ENCODE data around the gene GALK2.
"Not testable (repeated sequence)": the region's sequence is repeated elsewhere in the genome, so short reads cannot be mapped to it uniquely, and the experiment has no call there.

Gene GALK2

DNA sequence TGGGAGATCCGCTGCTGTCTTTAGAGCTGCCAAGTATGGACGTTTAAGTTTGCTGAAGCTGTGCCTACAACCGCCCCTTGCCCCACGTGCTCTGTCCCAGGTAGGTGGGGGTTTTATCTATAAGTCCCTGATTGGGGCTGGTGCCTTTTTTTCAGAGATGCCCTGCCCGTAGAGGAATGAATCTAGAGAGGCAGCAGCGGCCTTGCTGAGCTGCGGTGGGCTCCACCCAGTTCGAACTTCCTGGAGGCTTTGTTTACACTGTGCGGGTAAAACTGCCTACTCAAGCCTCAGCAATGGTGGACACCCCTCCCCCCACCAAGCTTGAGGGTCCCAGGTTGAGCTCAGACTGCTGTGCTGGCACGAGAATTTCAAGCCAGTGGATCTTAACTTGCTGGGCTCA is 169.6 kb downstream of the GALK2 start:
- no peak for DNase-seq (ENCODE audit: low spot score)

- peak; percentile 12 for DNase-seq (ENCODE audit: low spot score)
Observed at GRCh38 chr15:49343546-49343945, 173.5 kb downstream of the GALK2 start.

DNA sequence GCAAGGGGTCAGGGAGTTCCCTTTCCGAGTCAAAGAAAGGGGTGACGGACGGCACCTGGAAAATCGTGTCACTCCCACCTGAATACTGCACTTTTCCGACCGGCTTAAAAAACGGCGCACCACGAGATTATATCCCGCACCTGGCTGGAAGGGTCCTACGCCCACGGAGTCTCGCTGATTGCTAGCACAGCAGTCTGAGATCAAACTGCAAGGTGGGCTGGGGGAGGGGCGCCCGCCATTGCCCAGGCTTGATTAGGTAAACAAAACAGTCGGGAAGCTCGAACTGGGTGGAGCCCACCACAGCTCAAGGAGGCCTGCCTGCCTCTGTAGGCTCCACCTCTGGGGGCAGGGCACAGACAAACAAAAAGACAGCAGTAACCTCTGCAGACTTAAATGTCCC is 184.4 kb downstream of the GALK2 start:
- DNase-seq (ENCODE audit: low spot score) = not testable (repeated sequence)

- no peak for DNase-seq (ENCODE audit: low spot score)
Observed at GRCh38 chr15:49361370-49361769, 191.3 kb downstream of the GALK2 start.

DNA sequence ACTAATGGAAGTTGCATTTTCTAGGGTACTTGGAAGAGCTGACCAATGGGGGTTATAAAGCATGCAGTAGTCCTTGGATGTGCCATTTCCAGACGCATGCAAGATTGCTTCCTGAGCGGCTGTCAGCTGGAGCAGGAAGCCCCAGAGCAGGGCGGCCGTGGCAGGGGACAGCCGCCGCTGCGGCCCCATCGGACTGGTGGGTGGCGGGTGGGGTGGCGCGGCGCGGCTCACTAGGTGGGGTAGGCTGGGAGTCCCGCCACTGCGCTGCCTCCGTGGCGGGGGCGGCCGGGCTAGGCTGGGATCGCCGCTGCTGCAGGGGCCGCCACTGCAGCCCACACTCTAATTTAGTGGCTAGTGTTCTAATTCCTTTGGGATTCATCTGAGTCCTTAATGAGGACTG is 196.4 kb downstream of the GALK2 start:
- no peak for DNase-seq (ENCODE audit: low spot score)

DNA sequence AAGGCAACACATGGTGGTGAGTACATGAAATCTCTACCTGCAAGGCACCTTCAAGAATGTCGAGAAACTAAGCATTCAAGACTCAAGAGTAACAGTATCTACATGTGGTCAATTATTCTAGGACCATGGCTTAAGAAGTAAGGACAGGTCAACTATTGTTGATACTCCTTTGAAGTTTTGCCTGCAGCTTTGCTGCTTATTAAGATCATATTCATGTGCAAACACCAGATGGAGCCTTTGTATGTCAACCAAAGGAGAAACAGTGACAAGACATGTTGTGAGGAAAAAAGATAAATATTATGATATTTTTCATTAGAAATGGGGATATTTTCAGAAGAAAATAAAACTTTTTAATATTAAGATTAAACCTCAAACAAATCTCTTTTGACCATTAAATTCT is 200.7 kb downstream of the GALK2 start:
- no peak for DNase-seq (ENCODE audit: low spot score)

GRCh38 chr15:49372366-49372765 is 202.3 kb downstream of the GALK2 start:
- no peak for DNase-seq (ENCODE audit: low spot score)

DNA sequence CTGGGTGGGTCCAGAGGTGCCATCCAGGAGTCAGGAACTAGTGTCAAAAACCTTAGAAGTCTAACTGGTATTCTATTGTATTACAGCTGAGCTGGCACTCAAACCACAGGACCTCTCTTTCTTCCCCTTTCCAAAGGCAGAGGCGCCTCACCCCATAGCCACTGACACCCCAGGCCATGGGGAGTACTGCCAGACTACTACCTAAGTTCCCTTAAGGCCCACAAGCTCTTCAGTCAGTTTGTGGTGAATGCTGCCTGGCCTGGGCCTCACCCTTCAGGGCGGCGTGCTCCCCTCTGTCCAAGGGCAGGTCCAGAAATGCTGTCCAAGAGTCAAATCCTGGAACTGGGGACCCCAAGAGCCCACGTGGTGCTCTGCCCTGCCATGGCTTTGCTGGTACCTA is 209.9 kb downstream of the GALK2 start:
- DNase-seq (ENCODE audit: low spot score) = no peak

GRCh38 chr15:49380912-49381311 is 210.9 kb downstream of the GALK2 start:
- no peak for DNase-seq (ENCODE audit: low spot score)
